Measurements from ENCODE around the gene LPCAT1. TPM values are rescaled to one million over a fixed set of nuclear protein-coding genes. Genes with fewer than 3 reads are reported as not detected.

Gene LPCAT1
- total and polyA plus RNA-seq, 10 of the 15 experiments (the other 5 are each of a cell fraction or from before 2014, with no cell fraction given) = 2.3 to 109 (median 72.7) TPM

GRCh38 chr5:1538276-1538675 lies 14.5 kb upstream of the LPCAT1 start (continued):
- TF ChIP-seq PRDM15 (CRISPR knock-in tag; IDR thresholded peaks at IDR 0.05) = no peak
- no peak for TF ChIP-seq ZNF274 (IDR thresholded peaks at IDR 0.05; ENCODE audit: insufficient read depth, insufficient read length)
- no peak for TF ChIP-seq SKIL (IDR thresholded peaks at IDR 0.05; ENCODE audit: low read depth, poor library complexity, severe bottlenecking)

GRCh38 chr5:1537603-1538154 lies 13.9 kb upstream of the LPCAT1 start:
- RAD21 ChIA-PET (ENCODE audit: unreplicated experiment) = no interaction called here
- Histone ChIP-seq H3K9ac (ENCODE audit: control insufficient read depth, insufficient read depth, low read length) (no peak overlapping the region), H3K27ac (ENCODE audit: control insufficient read depth, insufficient read depth) (no peak overlapping the region), H3K27me3 (replicated peaks in 1 of 2; ENCODE audit: control insufficient read depth in 2 of 2, insufficient read depth in 2 of 2, low read length in 1 of 2) (no peaks in the 10 kb centered on the region), H3K4me3 (no peak overlapping the region), H4K20me1 (ENCODE audit: control insufficient read depth, insufficient read depth) (no peaks in the 10 kb centered on the region), H3K79me2 (ENCODE audit: control insufficient read depth, insufficient read depth, low read length) (no peaks in the 10 kb centered on the region), H3K9me3 (replicated peaks; ENCODE audit: control insufficient read depth, insufficient read depth, low read length) (no peaks in the 10 kb centered on the region; the same call in 2 of the 3 replicates), H3K36me3 (ENCODE audit: control insufficient read depth in 2 of 2, insufficient read depth in 2 of 2, low read length in 1 of 2) (no peaks in the 10 kb centered on the region), H3K4me2 (ENCODE audit: control insufficient read depth, insufficient read depth) (no peak overlapping the region), H3K4me1 (ENCODE audit: control insufficient read depth, insufficient read depth, low read length) (peaks cover 9% of the 10 kb centered on the region; the same call in 1 of the 2 replicates), H2AFZ (ENCODE audit: control insufficient read depth, low read depth, low read length) (no peak overlapping the region)
- SMC1A ChIA-PET (ENCODE audit: uncharacterized antibody, unreplicated experiment) = interaction anchor here (4.0 to 4.2 kb wide), 2 partner anchors 16 to 34 kb away, joined by 18 to 20 read pairs; no protein-coding TSS in a partner anchor
- POLR2A ChIA-PET = no interaction called here
- intact Hi-C loops (cut with micrococcal nuclease; ENCODE audit: unreplicated experiment) (loop anchor here (2.0 to 5.0 kb wide), 2 partner anchors 49 to 55 kb away; no protein-coding TSS in a partner anchor), in situ Hi-C loops (cut with MboI) (no loop called here)
- no TSS peak for BruUV-seq (replicated peaks)
- DNase-seq (ENCODE audit: low read depth, low spot score) = no peak
- no peak for ATAC-seq
- WGBS (ENCODE audit: insufficient coverage, insufficient replicate concordance, low lambda C conversion rate, missing lambda C conversion rate) = 95% methylated on average over 20 of the region's 20 CpGs
- FAIRE-seq = no peak
- CTCF ChIA-PET = interaction anchor here (0.8 kb wide), 1 partner anchor 57 kb away, joined by 4 read pairs; no protein-coding TSS in a partner anchor
- TF ChIP-seq RUNX3 (IDR thresholded peaks at IDR 0.05; ENCODE audit: low read length) = no peak
- no peak for TF ChIP-seq SUPT20H (IDR thresholded peaks at IDR 0.05; ENCODE audit: borderline replicate concordance, control insufficient read depth, low read depth, low read length)
- TF ChIP-seq MEF2B (IDR thresholded peaks at IDR 0.05; ENCODE audit: partially characterized antibody, poor library complexity, severe bottlenecking) = no peak
- no peak for TF ChIP-seq BCL11A (IDR thresholded peaks at IDR 0.05; ENCODE audit: low read depth, low read length)
- no peak for TF ChIP-seq DPF2 (IDR thresholded peaks at IDR 0.05)
- TF ChIP-seq FOXM1 (IDR thresholded peaks at IDR 0.05; ENCODE audit: low read depth, low read length) = no peak
- TF ChIP-seq ZBTB40 (IDR thresholded peaks at IDR 0.05; ENCODE audit: borderline replicate concordance) = no peak
- TF ChIP-seq SMAD1 (IDR thresholded peaks at IDR 0.05; ENCODE audit: low read depth, partially characterized antibody) = no peak
- no peak for TF ChIP-seq MYB (IDR thresholded peaks at IDR 0.05; ENCODE audit: borderline replicate concordance, low read depth, low read length)
